Adipose tissue (tissue), 3 donors: ENCODE measurements around the gene POLR2A. TPM values are rescaled to one million over a fixed set of nuclear protein-coding genes. Genes with fewer than 3 reads are reported as not detected.

ENCODE experiments used
- H3K27ac ChIP-seq: one replicate; pipeline ENCODE4 v1.5.1; 2013; ENCODE audit warnings: low read depth, low read length
- WGBS, 3 donors: extraction: QIAGEN DNeasy Blood & Tissue Kit; methylation state at CpG; one replicate each; pipeline ENCODE4 v1.1.7; 2013; 5-methylcytosine and 5-hydroxymethylcytosine counted together
- polyA plus RNA-seq, 3 donors: library from polyadenylated mRNA; stranded (reverse); fragments of 200-250 nt; gene quantifications; one replicate each; pipeline ENCODE4 v1.2.3, GENCODE V29; 2013
- donor health status: healthy with polysubstance abuse.
- donor health status: Bipolar disorder and iron deficiency.
- donor health status: healthy.

POLR2A gene
- 10 to 100 TPM; 20.9 to 35.4 (median 24.6) TPM for polyA plus RNA-seq

- WGBS, 3 donors = 0 to 1% (median 1%) methylated on average over 47 to 63 of the region's 64 CpGs
- H3K27ac ChIP-seq = peak within 1 kb of the TSS; percentile 99
Observed at GRCh38 chr17:7484067-7484918, at the start of gene POLR2A. Gene POLR2A (plus strand): TSS chr17:7484366.

GRCh38 chr17:7435676-7436555 lies 48.2 kb upstream of the POLR2A start:
- H3K27ac ChIP-seq = no peak overlapping the region
- 8 to 10% (median 9%) methylated on average over 48 to 49 of the region's 49 CpGs for WGBS, 3 donors

GRCh38 chr17:7436556-7437368 lies 47.4 kb upstream of the POLR2A start:
- WGBS, 3 donors = 4 to 9% (median 9%) methylated on average over 74 to 92 of the region's 92 CpGs
- no peak overlapping the region for H3K27ac ChIP-seq

GRCh38 chr17:7437369-7437863 lies 46.8 kb upstream of the POLR2A start:
- whole genome bisulfite sequencing, 3 donors = 29 to 31% (median 30%) methylated on average over 17 to 31 of the region's 31 CpGs
- no peak overlapping the region for H3K27ac ChIP-seq

- H3K27ac ChIP-seq = no peak overlapping the region
- WGBS, 3 donors = 10 to 50% (median 13%) methylated on average over 47 to 48 of the region's 48 CpGs
Observed at GRCh38 chr17:7437950-7438614, 46.1 kb upstream of the POLR2A start.

- WGBS, 3 donors = 45 to 68% (median 46%) methylated on average over 11 of the region's 11 CpGs
- no peak overlapping the region for H3K27ac ChIP-seq
Observed at GRCh38 chr17:7438656-7439460, 45.3 kb upstream of the POLR2A start.

- H3K27ac ChIP-seq = no peak within 1 kb of the TSS
- 1 to 5% (median 3%) methylated on average over 38 to 50 of the region's 50 CpGs for WGBS, 3 donors
Observed at GRCh38 chr17:7439462-7440112, 44.6 kb upstream of the POLR2A start, which contains the start of gene FGF11. Gene FGF11 (plus strand): TSS chr17:7439512. CDS start chr17:7439621, 109 bp downstream.

- no peak overlapping the region for H3K27ac ChIP-seq
- WGBS, 3 donors = 1 to 3% (median 2%) methylated on average over 41 to 46 of the region's 46 CpGs
Observed at GRCh38 chr17:7440113-7440833, 43.9 kb upstream of the POLR2A start.

GRCh38 chr17:7440834-7441195 lies 43.4 kb upstream of the POLR2A start:
- no peak overlapping the region for H3K27ac ChIP-seq
- 6 to 12% (median 11%) methylated on average over 11 to 12 of the region's 12 CpGs for WGBS, 3 donors

GRCh38 chr17:7441266-7441665 lies 42.9 kb upstream of the POLR2A start:
- WGBS, 3 donors = 56 to 78% (median 59%) methylated on average over 7 of the region's 7 CpGs
- no peak overlapping the region for H3K27ac ChIP-seq

GRCh38 chr17:7442142-7442541 lies 42.0 kb upstream of the POLR2A start:
- 89 to 100% (median 98%) methylated on average over 2 of the region's 2 CpGs for WGBS, 3 donors
- no peak overlapping the region for H3K27ac ChIP-seq

- H3K27ac ChIP-seq = no peak overlapping the region
- WGBS, 3 donors = 79 to 83% (median 80%) methylated on average over 7 of the region's 7 CpGs
Observed at GRCh38 chr17:7443499-7444485, 40.4 kb upstream of the POLR2A start.

GRCh38 chr17:7444682-7445618 lies 39.2 kb upstream of the POLR2A start, which contains the start of gene CHRNB1:
Gene CHRNB1 (plus strand): TSS chr17:7445061. CDS start chr17:7445128, 67 bp downstream.
- H3K27ac ChIP-seq = no peak within 1 kb of the TSS
- WGBS, 3 donors = 4 to 7% (median 6%) methylated on average over 50 to 51 of the region's 51 CpGs

- 1 to 9% (median 2%) methylated on average over 16 of the region's 16 CpGs for WGBS, 3 donors
Observed at GRCh38 chr17:7445619-7445968, 38.6 kb upstream of the POLR2A start.

More at GRCh38 chr17:7445619-7445968, 38.6 kb upstream of the POLR2A start:
- H3K27ac ChIP-seq = no peak overlapping the region
